ENCODE measurements around the gene THEM5.

GRCh38 chr1:151825204-151825603 lies 28.3 kb downstream of the THEM5 start:
- TF ChIP-seq CTCF (IDR thresholded peaks at IDR 0.05) (no peak), POLR2AphosphoS5 (IDR thresholded peaks at IDR 0.05) (no peak), POLR2A (IDR thresholded peaks at IDR 0.05) (no peak)

All from breast epithelium (tissue), 3 donors.